Prostate gland (tissue), 2 donors: Measurements from ENCODE around the gene SORBS2. TPM values are rescaled to one million over a fixed set of nuclear protein-coding genes. Genes with fewer than 3 reads are reported as not detected.

Experiments used
- DNase-seq: peaks from one replicate; pipeline ENCODE4 v3.0.0-alpha.2; 2019; ENCODE audit warnings: low spot score
- H3K27ac ChIP-seq, 2 donors: fragments of 200-600 bp; sonication (generic); 2 replicates each; pipeline ENCODE4 v1.5.1; 2017 to 2019
- H3K27me3 ChIP-seq: fragments of 200-600 bp; sonication (generic); replicated peaks from 2 replicates; pipeline ENCODE4 v1.5.1; 2019; ENCODE audit not compliant: insufficient read depth
- H3K36me3 ChIP-seq, 2 donors: fragments of 200-600 bp; sonication (generic); 1 replicate in 1 of 2; 2 replicates in 1 of 2; pipeline versions ENCODE4 v1.5.1 to v1.8.1; 2017 to 2019
- H3K4me1 ChIP-seq: fragments of 200-600 bp; sonication (generic); replicated peaks from 2 replicates; pipeline ENCODE4 v1.5.1; 2019
- H3K4me3 ChIP-seq, 2 donors: fragments of 200-600 bp; sonication (generic); 2 replicates each; pipeline ENCODE4 v1.5.1; 2017 to 2019
- H3K9me3 ChIP-seq: fragments of 200-600 bp; sonication (generic); 2 replicates; pipeline ENCODE4 v1.5.1; 2017
- CTCF ChIP-seq, 4 experiments: fragments of 200-600 bp in 2 of 4; fragments of 450-650 bp in 2 of 4; sonication (generic) in 2 of 4; IDR thresholded peaks; 1 replicate in 3 of 4; 2 replicates in 1 of 4; pipeline ENCODE4 v1.5.1; 2016 to 2019; ENCODE audit warnings: antibody characterized with exemption in 4 of 4, mild to moderate bottlenecking in 2 of 4, moderate library complexity in 2 of 4
- POLR2A ChIP-seq: fragments of 450-650 bp; IDR thresholded peaks from one replicate; pipeline ENCODE4 v1.6.1; 2016; ENCODE audit warnings: antibody characterized with exemption, mild to moderate bottlenecking
- POLR2AphosphoS5 ChIP-seq: sonication (generic); formaldehyde crosslinking; IDR thresholded peaks from one replicate; pipeline ENCODE4 v1.6.1; 2017; ENCODE audit warnings: antibody characterized with exemption
- WGBS: methylation state at CpG from one replicate; pipeline ENCODE4 v1.1.5; 2018; 5-methylcytosine and 5-hydroxymethylcytosine counted together
- intact Hi-C: fragments of 100-400 bp; cut with DNase I; formaldehyde crosslinking; loops from one replicate; pipeline ENCODE4 v1.14.2; 2022
- total RNA-seq, 2 donors: library from RNA; depleted of rRNA; stranded (reverse); fragments of >200 nt; gene quantifications; one replicate each; pipeline ENCODE4 v1.1.0, GENCODE V29; 2016

Gene SORBS2
- total RNA-seq, 2 donors from 2014 or later, result 175 to 242 TPM

GRCh38 chr4:185642907-185643306 lies 169.1 kb downstream of the SORBS2 start:
- Histone ChIP-seq H3K36me3 (no peaks in the 10 kb centered on the region), H3K9me3 (no peaks in the 10 kb centered on the region), H3K27me3 (no peaks in the 10 kb centered on the region), H3K27ac (no peak overlapping the region), H3K4me3 (no peak overlapping the region), H3K4me1 (peaks cover 2% of the 10 kb centered on the region)
- no peak for TF ChIP-seq POLR2A
- TF ChIP-seq POLR2AphosphoS5, result no peak
- TF ChIP-seq CTCF (IDR thresholded peaks at IDR 0.05), result no peak
- 90% methylated on average over 3 of the region's 3 CpGs for WGBS
- intact Hi-C loops, result loop anchor here (5.0 kb wide), 2 partner anchors 379 to 394 kb away; no protein-coding TSS in a partner anchor
- DNase-seq, result no peak

- Histone ChIP-seq H3K4me3 (no peak overlapping the region), H3K9me3 (no peaks in the 10 kb centered on the region), H3K27ac (no peak overlapping the region), H3K36me3 (no peaks in the 10 kb centered on the region), H3K4me1 (peaks cover 2% of the 10 kb centered on the region), H3K27me3 (no peaks in the 10 kb centered on the region)
- TF ChIP-seq CTCF (IDR thresholded peaks at IDR 0.05) (peak in 3 of 4 experiments; percentile 42 to 72 (median 62)), POLR2AphosphoS5 (no peak)
- WGBS, result 23% methylated on average over 4 of the region's 4 CpGs
- DNase-seq, result peak; percentile 55
- intact Hi-C loops, result loop anchor here (5.0 kb wide), 2 partner anchors 381 to 396 kb away; no protein-coding TSS in a partner anchor
Measured at GRCh38 chr4:185640811-185641675, 171.0 kb downstream of the SORBS2 start.

GRCh38 chr4:185638548-185639301 lies 173.3 kb downstream of the SORBS2 start:
- Histone ChIP-seq H3K9me3 (no peaks in the 10 kb centered on the region), H3K4me1 (peaks cover 2% of the 10 kb centered on the region), H3K4me3 (no peak overlapping the region), H3K36me3 (no peaks in the 10 kb centered on the region), H3K27ac (no peak overlapping the region), H3K27me3 (no peaks in the 10 kb centered on the region)
- no peak for DNase-seq
- TF ChIP-seq POLR2AphosphoS5 (no peak), CTCF (IDR thresholded peaks at IDR 0.05) (no peak), POLR2A (no peak)
- WGBS, result 45% methylated on average over 41 of the region's 41 CpGs
- intact Hi-C loops, result no loop called here

GRCh38 chr4:185638093-185638492 lies 173.9 kb downstream of the SORBS2 start:
- no peak overlapping the region for H3K27ac ChIP-seq

More at GRCh38 chr4:185638093-185638492, 173.9 kb downstream of the SORBS2 start:
- Histone ChIP-seq H3K9me3 (no peaks in the 10 kb centered on the region), H3K27me3 (no peaks in the 10 kb centered on the region), H3K36me3 (no peaks in the 10 kb centered on the region), H3K4me3 (no peak overlapping the region), H3K4me1 (peaks cover 2% of the 10 kb centered on the region)
- intact Hi-C loops, result no loop called here
- WGBS, result 81% methylated on average over 15 of the region's 15 CpGs
- TF ChIP-seq POLR2AphosphoS5, result no peak
- TF ChIP-seq CTCF (IDR thresholded peaks at IDR 0.05), result no peak
- TF ChIP-seq POLR2A, result no peak
- no peak for DNase-seq
